ENCODE results near the gene CCNE1. TPM values are rescaled to one million over a fixed set of nuclear protein-coding genes. Genes with fewer than 3 reads are reported as not detected.
A peak's percentile ranks its signal among the peaks of the same experiment; 100 is the strongest.

Gene CCNE1
- total RNA-seq, 1 experiment from 2014 or later = 3.0 TPM

DNA sequence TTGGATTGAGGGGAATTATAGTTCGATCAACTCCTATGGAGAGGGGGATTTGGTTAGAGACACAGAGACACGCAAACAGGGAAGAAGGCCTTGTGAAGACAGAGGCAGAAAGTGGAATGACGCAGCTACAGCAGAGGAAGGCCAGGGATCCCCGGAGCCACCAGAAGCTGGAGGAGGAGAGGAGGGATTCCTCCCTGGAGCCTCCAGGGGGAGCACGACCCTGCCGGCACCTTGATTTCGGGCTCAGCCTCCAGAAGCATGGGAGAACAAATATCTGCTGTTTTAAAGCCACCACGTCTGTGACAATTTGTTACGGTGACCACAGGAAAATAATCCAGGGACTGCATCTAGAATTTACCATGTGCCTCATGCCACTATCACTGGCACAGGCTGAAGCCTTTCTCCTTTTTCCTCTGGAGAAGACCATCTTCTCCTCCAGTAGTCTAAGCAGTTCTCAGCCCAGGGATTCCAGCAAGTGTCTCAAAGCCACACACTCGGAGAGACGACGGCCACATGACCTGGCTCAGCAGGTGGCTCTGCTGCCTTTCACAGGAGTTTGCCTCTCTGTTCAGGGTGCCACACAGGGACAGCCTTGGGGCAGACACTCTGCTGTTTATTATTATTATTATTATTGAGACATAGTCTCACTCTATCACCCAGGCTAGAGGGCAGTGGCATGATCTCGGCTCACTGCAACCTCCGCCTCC lies 39.9 kb upstream of the CCNE1 start:
- Mint-ChIP-seq H3K27me3 (ENCODE audit: insufficient read depth, unreplicated experiment) (no peaks in the 10 kb centered on the region), H3K36me3 (ENCODE audit: insufficient read depth, unreplicated experiment) (peaks cover 7% of the 10 kb centered on the region), H3K27ac (ENCODE audit: low read depth, unreplicated experiment) (no peak overlapping the region), H3K4me3 (ENCODE audit: unreplicated experiment) (no peak overlapping the region), H3K9me3 (ENCODE audit: unreplicated experiment) (no peaks in the 10 kb centered on the region), H3K4me1 (ENCODE audit: insufficient read depth, unreplicated experiment) (peaks cover 5% of the 10 kb centered on the region)
- DNase-seq (ENCODE audit: unreplicated experiment) = peak; percentile 60
- intact Hi-C loops (cut with micrococcal nuclease) = loop anchor here (1.0 kb wide), 1 partner anchor 101 kb away; no protein-coding TSS in a partner anchor
- TF ChIP-seq, protein P1, sequence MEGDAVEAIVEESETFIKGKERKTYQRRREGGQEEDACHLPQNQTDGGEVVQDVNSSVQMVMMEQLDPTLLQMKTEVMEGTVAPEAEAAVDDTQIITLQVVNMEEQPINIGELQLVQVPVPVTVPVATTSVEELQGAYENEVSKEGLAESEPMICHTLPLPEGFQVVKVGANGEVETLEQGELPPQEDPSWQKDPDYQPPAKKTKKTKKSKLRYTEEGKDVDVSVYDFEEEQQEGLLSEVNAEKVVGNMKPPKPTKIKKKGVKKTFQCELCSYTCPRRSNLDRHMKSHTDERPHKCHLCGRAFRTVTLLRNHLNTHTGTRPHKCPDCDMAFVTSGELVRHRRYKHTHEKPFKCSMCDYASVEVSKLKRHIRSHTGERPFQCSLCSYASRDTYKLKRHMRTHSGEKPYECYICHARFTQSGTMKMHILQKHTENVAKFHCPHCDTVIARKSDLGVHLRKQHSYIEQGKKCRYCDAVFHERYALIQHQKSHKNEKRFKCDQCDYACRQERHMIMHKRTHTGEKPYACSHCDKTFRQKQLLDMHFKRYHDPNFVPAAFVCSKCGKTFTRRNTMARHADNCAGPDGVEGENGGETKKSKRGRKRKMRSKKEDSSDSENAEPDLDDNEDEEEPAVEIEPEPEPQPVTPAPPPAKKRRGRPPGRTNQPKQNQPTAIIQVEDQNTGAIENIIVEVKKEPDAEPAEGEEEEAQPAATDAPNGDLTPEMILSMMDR (IDR thresholded peaks at IDR 0.05; ENCODE audit: unreplicated experiment) = peak; percentile 44
- ChIA-PET CTCF (interaction anchor here (0.6 to 7.7 kb wide), 15 partner anchors 11 to 879 kb away, joined by 3 to 48 read pairs (median 3); no protein-coding TSS in a partner anchor), POLR2A (no interaction called here)
- no TSS peak for BruUV-seq (replicated peaks)

DNA sequence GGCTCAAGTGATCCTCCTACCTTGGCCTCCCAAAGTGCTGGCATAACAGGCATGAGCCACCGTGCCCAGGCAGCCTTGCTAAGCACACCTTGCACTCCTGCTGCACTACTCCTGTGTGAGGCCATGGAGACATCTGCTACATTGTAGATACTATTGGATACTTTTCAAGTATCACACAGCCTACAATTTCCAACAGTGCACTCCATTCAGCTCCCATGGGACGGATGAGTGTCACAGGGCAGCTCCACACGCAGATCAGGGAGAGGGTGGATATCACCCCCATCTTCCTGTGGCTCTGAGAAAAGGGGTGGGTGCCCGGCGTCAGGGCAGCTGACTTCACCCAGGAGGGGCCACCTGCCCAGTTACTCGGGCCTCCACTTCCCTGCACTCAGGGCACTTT lies 39.1 kb upstream of the CCNE1 start:
- no TSS peak for BruUV-seq (replicated peaks)
- TF ChIP-seq, protein P1 (IDR thresholded peaks at IDR 0.05; ENCODE audit: unreplicated experiment) = no peak
- POLR2A ChIA-PET = no interaction called here

DNA sequence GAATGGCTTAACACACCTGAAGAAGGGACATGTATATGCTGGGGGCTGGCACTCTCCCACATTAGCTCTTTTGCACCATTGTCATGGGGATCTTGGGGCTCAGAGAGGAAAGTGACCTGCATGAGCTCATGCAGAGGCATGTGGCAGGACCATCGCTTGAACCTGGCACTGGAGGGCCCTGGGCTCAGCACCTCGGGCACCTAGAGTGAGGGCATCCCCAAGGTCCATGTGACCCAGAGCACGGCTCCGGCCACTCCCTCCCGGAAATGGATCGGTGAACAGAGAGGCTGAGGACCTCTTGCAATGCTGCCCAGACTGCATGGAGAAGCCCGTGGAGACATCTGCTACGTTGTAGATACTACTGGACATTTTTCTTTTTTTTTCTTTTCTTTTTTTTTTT lies 38.6 kb upstream of the CCNE1 start:
- Mint-ChIP-seq H3K9me3 (ENCODE audit: unreplicated experiment) (no peaks in the 10 kb centered on the region), H3K27me3 (ENCODE audit: insufficient read depth, unreplicated experiment) (no peaks in the 10 kb centered on the region), H3K4me1 (ENCODE audit: insufficient read depth, unreplicated experiment) (peaks cover 5% of the 10 kb centered on the region), H3K36me3 (ENCODE audit: insufficient read depth, unreplicated experiment) (peaks cover 7% of the 10 kb centered on the region), H3K4me3 (ENCODE audit: unreplicated experiment) (no peak overlapping the region), H3K27ac (ENCODE audit: low read depth, unreplicated experiment) (no peak overlapping the region)
- intact Hi-C loops (cut with micrococcal nuclease) = no loop called here
- TF ChIP-seq, protein P1 (IDR thresholded peaks at IDR 0.05; ENCODE audit: unreplicated experiment) = no peak
- POLR2A ChIA-PET = no interaction called here
- DNase-seq (ENCODE audit: unreplicated experiment) = no peak
- BruUV-seq (replicated peaks) = no TSS peak
- CTCF ChIA-PET = interaction anchor here (0.6 to 7.7 kb wide), 8 partner anchors 12 to 1865 kb away, joined by 3 to 48 read pairs (median 4); no protein-coding TSS in a partner anchor

More for the DNA sequence above, 39.1 kb upstream of the CCNE1 start:
- Mint-ChIP-seq H3K27ac (ENCODE audit: low read depth, unreplicated experiment) (no peak overlapping the region), H3K4me3 (ENCODE audit: unreplicated experiment) (no peak overlapping the region), H3K27me3 (ENCODE audit: insufficient read depth, unreplicated experiment) (no peaks in the 10 kb centered on the region), H3K9me3 (ENCODE audit: unreplicated experiment) (no peaks in the 10 kb centered on the region), H3K4me1 (ENCODE audit: insufficient read depth, unreplicated experiment) (peaks cover 5% of the 10 kb centered on the region), H3K36me3 (ENCODE audit: insufficient read depth, unreplicated experiment) (peaks cover 7% of the 10 kb centered on the region)
- intact Hi-C loops (cut with micrococcal nuclease) = no loop called here
- DNase-seq (ENCODE audit: unreplicated experiment) = no peak
- CTCF ChIA-PET = interaction anchor here (0.6 to 7.7 kb wide), 9 partner anchors 12 to 1865 kb away, joined by 3 to 48 read pairs (median 4); no protein-coding TSS in a partner anchor

DNA sequence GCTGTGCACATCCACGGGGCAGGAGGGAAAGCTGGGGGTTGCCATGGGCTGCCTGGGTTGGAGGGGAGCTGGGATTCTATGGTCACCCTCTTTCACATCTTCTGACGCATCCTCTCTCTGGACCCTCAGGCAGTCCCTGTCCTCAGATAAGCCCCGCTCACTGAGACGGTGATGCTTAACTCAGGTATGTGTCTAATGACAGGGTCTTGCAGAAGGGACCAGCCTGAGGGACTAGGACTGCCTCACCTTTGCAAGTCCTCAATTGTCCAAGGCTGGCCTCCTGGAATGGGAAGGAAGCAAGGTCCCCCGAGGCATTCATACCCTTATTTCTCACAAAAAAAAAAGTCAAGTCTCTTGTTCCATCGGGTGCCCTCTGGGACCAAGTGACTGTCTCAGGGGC lies 37.7 kb upstream of the CCNE1 start:
- peaks cover 5% of the 10 kb centered on the region for H3K4me1 Mint-ChIP-seq (ENCODE audit: insufficient read depth, unreplicated experiment)
- CTCF ChIA-PET = interaction anchor here (0.6 to 7.7 kb wide), 7 partner anchors 11 to 207 kb away, joined by 3 to 48 read pairs (median 3); no protein-coding TSS in a partner anchor
- TF ChIP-seq, protein P1 (IDR thresholded peaks at IDR 0.05; ENCODE audit: unreplicated experiment) = no peak
- H3K27ac Mint-ChIP-seq (ENCODE audit: low read depth, unreplicated experiment) = no peak overlapping the region
- intact Hi-C loops (cut with micrococcal nuclease) = no loop called here
- no peaks in the 10 kb centered on the region for H3K9me3 Mint-ChIP-seq (ENCODE audit: unreplicated experiment)
- H3K27me3 Mint-ChIP-seq (ENCODE audit: insufficient read depth, unreplicated experiment) = no peaks in the 10 kb centered on the region
- no peak overlapping the region for H3K4me3 Mint-ChIP-seq (ENCODE audit: unreplicated experiment)
- POLR2A ChIA-PET = no interaction called here
- BruUV-seq (replicated peaks) = no TSS peak
- peaks cover 7% of the 10 kb centered on the region for H3K36me3 Mint-ChIP-seq (ENCODE audit: insufficient read depth, unreplicated experiment)
- no peak for DNase-seq (ENCODE audit: unreplicated experiment)
